NCI-H1417 treated with DMSO at 0.1 percent for 48 hours (cell line): ENCODE measurements around the gene MOB4.
"Not testable (repeated sequence)": the region's sequence is repeated elsewhere in the genome, so short reads cannot be mapped to it uniquely, and the experiment has no call there.

Experiments
- DNase-seq: peaks from one replicate; lab custom pipeline; 2025; lab: John Stamatoyannopoulos, UW

MOB4 gene

DNA sequence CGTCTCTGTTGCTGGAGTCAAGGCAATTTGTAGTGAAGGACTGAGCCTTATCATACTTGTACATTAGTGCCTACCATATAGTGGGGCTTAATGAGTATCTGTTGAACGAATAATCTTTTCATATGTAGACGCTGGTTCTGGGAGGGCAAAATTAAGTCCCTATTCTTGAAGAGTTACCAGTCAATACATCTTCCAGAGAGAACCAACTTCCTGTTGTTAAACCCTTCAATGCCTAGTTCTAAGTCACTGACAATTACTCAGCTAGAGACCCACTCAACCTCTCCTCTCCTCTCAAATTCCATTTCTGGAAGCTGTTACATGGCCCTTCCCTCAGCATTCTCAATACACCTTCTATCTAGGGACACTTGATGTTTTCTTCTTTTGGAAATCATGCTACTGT is 1.1 kb upstream of the MOB4 start:
- DNase-seq, result no peak

DNA sequence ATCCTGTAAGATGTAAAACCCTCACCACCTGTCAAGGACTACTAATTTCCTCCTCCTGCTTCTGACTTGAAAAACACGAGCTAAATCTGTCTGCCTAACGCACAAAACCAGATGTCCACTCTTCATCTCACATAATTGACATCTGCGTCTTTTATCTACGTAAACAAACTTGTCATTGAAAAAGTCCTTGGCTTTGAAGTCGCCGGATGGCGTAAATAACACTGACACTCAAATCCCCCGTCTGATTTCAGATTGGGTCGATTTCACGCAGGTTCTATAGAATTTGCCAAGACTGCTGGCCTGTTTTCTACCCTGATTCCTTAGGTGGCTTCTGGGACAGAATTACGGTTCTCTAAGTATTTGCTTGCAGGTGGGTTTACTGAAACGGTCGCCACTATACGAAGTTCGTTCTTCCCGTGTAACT is 539 bp upstream of the MOB4 start:
- no peak for DNase-seq

DNA sequence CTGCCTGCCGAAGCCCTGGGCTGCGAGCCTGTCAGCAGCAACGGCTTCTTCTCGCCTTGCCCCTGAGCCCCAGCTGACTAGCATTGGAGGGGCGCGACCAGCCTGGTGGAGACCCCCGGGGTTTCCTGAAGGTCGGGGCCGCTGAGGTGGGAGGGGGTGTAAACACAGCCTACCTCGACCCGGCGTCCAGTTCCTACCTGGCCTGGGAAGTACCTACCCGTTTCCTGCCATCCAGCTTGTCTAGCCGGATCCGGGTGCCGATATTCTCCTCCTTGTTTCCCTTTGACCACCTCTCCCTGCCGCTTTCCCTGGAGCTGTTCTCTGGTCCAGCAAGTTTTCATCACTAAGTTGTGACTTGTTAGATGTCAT is 511 bp downstream of the MOB4 start:
- no peak for DNase-seq

DNA sequence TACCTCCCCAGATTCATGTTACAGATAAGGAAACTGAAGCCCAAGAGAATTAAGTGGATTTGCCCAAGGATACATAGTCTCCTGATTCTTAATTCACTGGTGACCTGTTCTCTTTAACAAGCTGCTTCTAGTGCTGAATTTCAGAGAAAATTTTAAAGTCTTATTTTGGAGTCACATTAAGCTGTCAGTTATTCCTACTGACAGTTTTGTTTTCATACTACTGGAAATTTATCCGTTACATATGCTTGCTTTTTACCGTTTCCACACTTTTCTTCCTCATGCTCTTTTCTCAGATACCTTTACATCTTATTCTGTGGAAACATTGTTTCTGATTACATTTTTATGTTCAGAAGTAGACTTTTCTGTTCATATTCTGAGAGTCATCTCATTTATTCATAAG is 1.3 kb downstream of the MOB4 start:
- no peak for DNase-seq

DNA sequence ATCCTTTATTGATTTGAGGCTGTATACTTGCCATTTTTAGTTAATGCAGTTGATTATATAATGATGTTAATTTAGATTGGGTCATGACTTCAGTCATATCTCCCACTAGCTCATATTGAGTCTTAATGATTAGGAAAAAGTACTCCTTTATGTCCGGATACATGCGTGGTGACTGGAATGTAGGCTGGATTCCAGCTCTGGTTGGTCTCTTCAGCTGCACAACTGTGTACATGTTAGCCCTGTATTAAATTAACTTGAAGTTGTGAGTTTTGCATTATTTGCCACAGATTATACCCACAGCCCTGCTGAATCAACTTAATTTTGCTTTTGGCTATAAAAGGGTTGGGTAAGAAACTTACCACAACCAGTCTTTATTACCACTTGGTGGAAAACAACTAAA is 22.5 kb downstream of the MOB4 start:
- no peak for DNase-seq

DNA sequence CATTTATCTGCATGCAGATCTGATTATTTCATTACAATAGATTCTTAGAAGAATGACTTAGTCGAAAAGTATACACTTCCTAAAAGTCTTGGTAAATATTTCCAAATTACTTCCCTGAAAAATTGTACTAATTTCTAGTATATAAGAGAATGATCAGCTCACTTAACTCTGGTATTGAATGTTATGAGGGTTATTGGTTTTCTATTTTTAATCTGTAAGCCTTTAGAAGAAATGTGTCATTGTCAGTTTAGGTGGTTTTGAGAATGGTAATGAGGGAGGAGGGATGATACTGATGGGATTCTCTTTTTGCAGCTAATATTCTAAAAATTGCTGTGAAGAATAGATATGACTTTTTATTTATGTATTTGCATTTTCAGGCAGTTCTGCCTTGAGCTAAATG is 23.9 kb downstream of the MOB4 start:
- no peak for DNase-seq

DNA sequence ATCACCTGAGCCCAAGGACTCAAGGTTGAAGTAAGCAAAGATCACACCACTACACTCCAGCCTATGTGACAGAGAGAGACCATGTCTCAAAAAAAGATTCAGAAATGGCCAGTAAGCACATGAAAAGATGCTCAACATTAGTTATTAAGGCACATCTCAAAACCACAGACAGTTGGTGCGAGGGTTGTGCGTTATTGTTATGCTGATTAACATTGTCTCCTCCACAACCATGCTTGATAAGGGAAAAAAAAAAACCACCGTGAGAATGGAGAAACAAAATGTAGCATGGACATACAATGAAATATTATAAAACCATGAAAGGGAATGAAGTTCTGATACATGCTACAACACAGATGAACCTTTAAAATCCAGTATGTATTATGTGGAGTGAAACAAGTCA is 27.3 kb downstream of the MOB4 start:
- no peak for DNase-seq

DNA sequence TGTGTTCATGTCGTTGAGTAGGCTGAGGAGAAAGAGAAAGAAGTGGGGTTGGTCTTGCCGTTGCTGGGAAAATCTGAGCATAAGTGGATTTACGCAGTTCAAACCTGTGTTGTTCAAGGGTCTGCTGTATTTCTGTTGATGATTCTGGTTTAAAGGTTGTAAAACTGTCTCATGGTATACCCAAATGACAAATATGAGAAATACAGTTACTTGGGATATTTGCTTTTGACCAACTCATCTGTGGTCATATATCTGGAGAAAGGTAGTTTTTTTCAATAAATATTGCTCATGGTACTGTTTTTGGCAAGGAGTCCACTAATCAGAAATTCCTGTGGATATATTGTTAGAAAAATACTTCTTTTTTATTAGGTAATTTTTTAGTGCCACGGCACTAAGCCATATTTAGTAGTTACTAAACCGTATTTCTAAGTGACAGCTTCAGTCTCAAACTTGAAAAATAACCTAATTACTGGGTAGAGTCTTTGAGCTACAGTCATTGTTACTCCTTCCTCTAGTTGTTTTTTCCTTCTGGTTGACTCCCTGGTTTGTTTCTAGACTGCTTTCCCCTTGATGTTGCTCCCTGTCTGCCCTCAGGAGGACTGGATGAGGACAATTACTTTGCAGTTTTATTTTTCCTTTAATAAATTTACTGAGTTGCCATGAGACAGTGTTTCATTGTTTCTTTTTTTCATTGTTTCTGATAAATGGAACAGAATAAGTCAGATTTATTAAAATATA is 31.5 kb downstream of the MOB4 start:
- DNase-seq, result no peak

DNA sequence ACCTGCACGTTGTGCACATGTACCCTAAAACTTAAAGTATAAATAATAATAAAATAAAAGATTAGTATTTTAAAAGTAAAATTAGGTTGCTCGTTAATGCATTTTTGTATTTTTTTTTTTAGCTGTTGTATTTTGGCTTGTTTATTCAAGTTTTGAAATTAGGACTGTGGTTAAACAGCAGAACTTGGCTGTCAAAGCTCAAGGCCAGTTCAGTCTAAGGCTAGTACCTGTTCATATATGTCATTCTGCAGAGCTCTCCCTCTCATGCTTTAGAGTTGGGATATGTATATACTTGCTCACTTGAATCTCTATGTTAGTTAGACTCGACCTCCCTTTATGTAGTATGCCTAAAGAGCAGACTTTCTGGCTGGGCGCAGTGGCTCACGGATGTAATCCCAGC is 32.7 kb downstream of the MOB4 start:
- DNase-seq, result no peak

DNA sequence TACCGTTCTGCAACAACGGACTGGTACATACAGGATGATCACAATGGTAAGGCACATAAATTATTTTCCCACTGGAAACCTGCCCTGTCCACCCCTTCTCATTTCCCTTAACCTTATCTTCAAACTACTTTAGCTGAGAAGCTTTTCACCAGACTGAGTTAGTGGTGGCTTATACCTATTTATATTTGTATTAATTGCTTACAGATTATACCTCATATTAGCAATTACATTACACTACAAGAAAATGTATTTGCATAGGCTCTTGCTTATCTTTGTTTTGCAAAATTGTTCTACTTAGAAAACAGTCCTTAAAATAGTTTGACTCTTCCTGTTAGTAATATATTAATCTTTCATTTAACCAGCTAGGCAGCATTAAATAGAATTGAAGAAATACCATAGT is 35.4 kb downstream of the MOB4 start:
- not testable (repeated sequence) for DNase-seq

DNA sequence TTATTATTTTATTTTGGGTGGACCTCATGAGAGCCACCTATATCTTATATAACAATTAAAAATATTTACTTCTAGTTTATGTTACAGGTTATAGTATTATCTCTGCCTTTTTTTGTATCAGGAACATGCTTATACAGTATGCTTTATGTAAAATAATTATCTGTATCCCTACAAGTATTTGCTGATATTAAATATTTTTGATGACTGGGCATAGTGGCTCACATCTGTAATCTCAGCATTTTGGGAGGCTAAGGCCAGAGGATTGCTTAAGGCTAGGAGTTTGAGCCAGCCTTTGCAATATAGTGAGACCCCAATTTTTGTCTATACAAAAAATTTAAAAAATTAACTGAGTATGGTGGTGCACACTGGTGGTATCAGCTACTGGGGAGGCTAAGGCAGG is 39.6 kb downstream of the MOB4 start:
- no peak for DNase-seq

DNA sequence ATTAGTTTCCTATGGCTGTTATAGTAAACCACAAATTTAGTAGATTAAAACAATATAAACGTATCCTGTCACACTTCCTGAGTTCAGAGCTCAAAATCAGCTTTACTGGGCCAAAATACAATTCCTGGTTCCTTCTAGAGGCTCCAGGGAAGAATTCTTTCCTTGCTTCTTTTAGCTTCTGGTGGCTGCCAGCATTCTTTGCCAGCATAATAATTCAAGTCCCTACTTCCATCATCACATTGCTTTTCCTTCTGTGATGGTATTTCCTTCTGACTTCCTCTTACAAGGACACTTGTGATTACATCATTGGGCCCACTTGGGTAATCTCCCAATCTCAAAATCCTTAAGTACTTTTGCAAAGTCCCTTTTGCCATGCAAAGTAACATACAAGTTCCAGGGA is 40.6 kb downstream of the MOB4 start:
- no peak for DNase-seq

DNA sequence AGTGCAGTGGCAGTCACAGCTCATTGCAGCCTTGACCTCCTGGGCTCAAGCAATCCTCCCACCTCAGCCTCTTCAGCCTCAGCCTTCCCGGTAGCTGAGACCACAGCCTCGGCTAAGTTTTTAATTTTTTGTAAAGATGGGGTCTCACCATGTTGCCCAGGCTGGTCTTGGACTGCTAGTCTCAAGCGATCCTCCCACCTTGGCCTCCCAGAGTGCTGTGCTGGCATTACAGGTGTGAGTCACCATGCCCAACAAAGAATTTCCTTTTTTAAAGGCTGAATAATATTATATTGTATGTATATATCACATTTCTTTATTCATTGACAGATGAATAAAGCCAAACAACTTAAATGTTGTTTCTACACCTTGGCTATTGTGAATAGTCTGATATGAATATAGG is 42.5 kb downstream of the MOB4 start:
- DNase-seq, result no peak

DNA sequence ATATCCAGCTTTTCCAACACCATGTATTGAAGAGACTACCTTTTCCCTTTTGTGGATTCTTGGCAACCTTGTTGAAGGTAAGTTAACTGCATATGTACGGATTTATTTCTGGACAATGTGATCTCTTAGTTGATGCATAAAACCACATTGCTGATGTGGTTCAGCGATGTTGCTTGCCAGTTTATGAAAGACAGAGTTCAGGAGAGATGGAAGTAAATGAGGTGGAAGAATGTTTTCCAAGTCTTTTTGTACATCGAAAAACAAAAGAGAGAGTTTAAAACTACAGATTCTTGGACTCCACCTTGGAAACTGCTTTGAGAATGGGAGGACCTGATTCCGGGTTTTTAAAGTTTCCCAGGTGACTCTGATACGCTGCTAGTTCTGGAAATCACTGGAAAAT is 43.8 kb downstream of the MOB4 start:
- no peak for DNase-seq

DNA sequence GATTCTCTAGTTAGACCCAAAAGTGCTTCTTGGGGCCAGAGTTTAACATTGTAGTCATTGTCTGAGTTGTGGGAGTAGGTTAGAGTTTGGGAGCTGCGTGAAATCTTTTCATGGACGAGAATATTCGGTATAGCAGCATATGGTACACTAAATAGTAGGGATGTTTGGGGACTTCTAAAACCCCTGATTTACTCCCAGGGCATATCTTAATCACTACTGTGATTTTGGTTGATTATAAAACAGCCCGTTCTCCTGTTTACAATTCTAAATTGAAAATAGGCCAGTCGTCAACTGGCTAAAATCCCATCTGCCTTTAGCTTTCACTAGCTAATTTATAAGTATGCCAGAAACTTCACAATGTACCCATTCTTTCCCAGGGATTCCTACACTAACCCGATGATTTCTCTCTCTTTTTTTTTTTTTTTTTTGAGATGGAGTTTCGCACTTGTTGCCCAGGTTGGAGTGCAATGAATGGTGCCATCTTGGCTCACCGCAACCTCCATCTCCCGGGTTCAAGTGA is 44.3 kb downstream of the MOB4 start:
- no peak for DNase-seq

DNA sequence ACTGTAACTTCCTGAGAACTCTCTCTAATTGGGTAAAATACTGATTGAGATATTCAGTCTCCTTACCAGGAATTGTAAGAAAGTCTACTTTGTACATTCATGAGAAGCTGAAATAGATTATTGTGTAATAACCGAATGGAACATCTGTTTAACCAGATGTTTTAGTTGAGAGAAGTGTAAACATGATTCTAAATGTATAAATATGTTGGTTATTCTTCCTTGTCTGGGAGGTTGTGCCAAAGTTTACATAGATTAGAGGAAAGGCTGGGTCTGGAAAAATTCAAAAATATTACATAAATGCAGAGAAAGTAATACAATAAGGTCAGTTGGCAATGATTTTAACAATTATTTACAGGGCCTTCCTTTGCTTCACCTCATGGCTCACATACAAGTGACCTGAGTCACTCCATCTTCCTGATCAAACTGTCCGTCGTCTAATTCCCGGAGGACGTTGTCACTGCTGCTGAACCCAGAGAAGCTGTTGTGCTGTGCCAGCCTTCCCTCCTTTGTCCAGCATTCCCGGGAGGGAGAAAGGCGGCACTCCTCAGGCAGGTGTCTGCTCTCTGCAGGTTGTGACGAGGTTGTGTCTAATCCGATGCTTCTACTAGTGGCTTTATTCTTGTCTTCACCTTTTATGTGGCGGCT is 55.9 kb downstream of the MOB4 start:
- no peak for DNase-seq

DNA sequence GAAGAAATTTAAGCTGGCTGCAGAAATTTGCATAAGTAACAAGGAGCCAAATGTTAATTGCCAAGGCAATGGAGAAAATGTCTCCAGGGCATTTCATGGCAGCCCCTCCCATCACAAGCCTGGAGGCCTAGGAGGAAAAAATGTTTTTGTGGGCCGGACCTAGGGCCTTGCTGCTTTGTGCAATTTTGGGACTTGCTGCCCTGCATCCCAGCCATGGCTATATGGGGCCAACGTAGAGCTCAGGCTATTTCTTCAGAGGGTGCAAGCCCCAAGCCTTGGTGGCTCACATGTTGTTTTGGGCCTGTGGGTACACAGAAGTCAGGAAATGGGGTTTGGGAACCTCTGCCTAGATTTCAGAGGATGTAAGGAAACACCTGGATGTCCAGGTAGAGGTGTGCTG is 57.7 kb downstream of the MOB4 start:
- DNase-seq, result no peak

DNA sequence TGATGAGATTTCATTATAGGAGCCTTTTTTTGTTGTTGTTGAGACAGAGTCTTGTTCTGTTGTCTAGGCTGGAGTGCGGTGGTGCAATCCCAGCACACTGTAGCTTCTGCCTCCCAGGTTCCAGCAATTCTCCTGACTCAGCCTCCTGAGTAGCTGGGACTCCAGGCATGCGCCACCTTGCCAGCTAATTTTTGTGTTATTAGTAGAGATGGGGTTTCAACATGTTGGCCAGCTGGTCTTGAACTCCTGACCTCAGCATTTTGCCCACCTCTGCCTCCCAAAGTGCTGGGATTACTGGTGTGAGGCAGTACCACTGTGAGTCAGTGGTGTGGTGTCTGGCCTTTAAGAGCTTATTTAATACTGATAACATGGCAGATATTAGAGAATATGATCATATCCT is 60.1 kb downstream of the MOB4 start:
- DNase-seq, result no peak

DNA sequence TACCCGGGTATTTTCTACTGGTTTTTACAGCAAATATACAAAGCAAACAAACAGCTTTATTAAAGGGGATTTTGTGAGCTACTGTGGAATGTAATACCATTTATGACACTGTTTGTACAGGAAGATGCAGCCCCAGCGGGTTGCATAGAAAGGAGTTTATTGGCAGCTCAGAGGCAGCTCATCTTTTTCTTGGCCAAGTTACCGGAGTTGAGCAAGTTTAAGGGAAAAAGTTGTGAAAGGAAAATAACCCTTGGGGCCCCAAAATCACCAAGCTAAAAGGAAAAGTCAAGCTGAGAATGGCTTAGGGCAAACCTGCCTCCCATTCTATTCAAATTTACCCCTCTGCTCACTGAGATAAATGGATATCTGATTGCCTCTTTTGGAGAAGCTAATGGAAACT is 60.8 kb downstream of the MOB4 start:
- DNase-seq, result no peak

DNA sequence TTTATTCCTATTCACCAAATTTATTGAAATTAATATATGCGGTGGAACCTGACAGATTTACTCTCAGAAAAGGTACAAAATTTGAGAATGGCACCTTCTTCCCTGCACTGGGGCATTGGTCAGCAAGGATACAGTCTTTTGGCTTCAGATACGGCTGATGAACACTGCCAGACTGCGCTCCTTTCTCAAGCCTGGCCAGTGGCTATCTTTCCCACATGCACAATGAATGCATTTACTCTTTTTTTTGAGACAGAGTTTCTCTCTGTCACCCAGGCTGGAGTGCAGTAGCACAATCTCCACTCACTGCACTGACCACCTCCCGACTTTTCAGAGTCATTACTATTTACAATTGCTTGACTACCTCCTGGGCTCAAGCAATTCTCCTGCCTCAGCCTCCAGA is 61.6 kb downstream of the MOB4 start:
- DNase-seq, result no peak

DNA sequence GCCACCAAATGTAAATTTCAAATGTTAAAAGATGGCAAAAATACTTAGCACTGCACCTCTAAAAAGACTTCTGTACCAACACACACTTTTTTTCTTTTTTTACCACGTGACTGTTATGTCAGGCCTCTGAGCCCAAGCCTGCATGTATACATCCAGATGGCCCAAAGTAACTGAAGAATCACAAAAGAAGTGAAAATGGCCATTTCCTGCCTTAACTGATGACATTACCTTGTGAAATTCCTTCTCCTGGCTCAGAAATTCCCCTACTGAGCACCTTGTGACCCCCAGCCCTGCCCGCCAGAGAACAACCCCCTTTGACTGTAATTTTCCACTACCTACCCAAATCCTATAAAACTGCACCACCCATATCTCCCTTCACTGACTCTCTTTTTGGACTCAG is 62.4 kb downstream of the MOB4 start:
- not testable (repeated sequence) for DNase-seq

DNA sequence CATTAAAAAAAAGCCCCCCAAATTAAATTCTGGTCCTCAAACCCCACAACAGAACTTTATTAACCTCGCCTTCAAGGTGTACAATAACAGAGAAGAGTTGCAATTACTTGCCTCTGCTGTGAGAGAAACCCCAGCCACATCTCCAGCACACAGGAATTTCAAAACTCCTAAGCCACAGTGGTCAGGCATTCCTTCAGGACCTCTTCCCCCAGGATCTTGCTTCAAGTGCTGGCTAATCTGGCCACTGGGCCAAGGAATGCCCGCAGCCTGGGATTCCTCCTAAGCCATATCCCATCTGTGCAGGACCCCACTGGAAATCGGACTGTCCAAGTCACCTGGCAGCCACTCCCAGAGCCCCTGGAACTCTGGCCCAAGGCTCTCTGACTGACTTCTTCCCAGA is 64.3 kb downstream of the MOB4 start:
- not testable (repeated sequence) for DNase-seq

DNA sequence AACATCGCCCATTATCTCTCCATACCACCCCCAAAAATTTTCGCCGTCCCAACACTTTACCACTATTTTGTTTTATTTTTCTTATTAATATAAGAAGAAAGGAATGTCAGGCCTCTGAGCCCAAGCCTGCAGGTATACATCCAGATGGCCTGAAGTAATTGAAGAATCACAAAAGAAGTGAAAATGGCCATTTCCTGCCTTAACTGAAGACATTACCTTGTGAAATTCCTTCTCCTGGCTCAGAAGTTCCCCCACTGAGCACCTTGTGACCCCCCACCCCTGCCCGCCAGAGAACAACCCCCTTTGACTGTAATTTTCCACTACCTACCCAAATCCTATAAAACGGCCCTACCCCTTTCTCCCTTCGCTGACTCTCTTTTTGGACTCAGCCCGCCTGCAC is 71.4 kb downstream of the MOB4 start:
- DNase-seq, result not testable (repeated sequence)
